DOHH2 (cell line): Measurements from ENCODE around the gene MTHFR.

ENCODE experiments used
- H3F3A ChIP-seq: fragments of 200-600 bp; sonication (generic), shearing (Covaris generic); 2 replicates; pipeline ENCODE4 v1.6.0; 2016; ENCODE audit warnings: antibody characterized with exemption, mild to moderate bottlenecking; ENCODE audit not compliant: control insufficient read depth, insufficient read depth
- H3K27ac ChIP-seq: fragments of 200-600 bp; sonication (generic); 2 replicates; pipeline ENCODE4 v1.5.1; 2014; ENCODE audit warnings: low read depth, mild to moderate bottlenecking, low read length, moderate library complexity
- H3K27me3 ChIP-seq: fragments of 200-600 bp; sonication (generic); 2 replicates; pipeline ENCODE4 v1.6.1; 2014; ENCODE audit warnings: mild to moderate bottlenecking, low read length, mixed read lengths; ENCODE audit not compliant: control insufficient read depth
- H3K36me3 ChIP-seq: fragments of 200-600 bp; sonication (generic); 2 replicates; pipeline ENCODE4 v1.6.1; 2014; ENCODE audit warnings: mild to moderate bottlenecking, low read length, moderate library complexity, mixed read lengths; ENCODE audit not compliant: control insufficient read depth
- H3K4me1 ChIP-seq: fragments of 200-600 bp; sonication (generic); 2 replicates; pipeline ENCODE4 v1.6.1; 2014; ENCODE audit warnings: mild to moderate bottlenecking, low read length, mixed read lengths; ENCODE audit not compliant: control insufficient read depth
- H3K4me2 ChIP-seq: fragments of 200-600 bp; sonication (generic); 2 replicates; pipeline ENCODE4 v1.6.0; 2014; ENCODE audit warnings: mild to moderate bottlenecking, low read length, moderate library complexity
- H3K4me3 ChIP-seq: fragments of 200-600 bp; sonication (generic); 2 replicates; pipeline ENCODE4 v1.5.1; 2014; ENCODE audit warnings: mild to moderate bottlenecking, low read length, mixed read lengths
- H3K79me2 ChIP-seq: fragments of 200-600 bp; sonication (generic); 2 replicates; pipeline ENCODE4 v1.6.1; 2014; ENCODE audit warnings: mild to moderate bottlenecking, low read length, mixed read lengths; ENCODE audit not compliant: control insufficient read depth
- H3K9me2 ChIP-seq: fragments of 200-600 bp; sonication (generic); replicated peaks from 2 replicates; pipeline ENCODE4 v1.6.1; 2014; ENCODE audit warnings: mild to moderate bottlenecking, low read length, mixed read lengths; ENCODE audit not compliant: control insufficient read depth
- H3K9me3 ChIP-seq: fragments of 200-600 bp; sonication (generic); 2 replicates; pipeline ENCODE4 v1.6.1; 2014; ENCODE audit warnings: antibody characterized with exemption, low read length, mixed read lengths; ENCODE audit not compliant: control insufficient read depth, insufficient read depth
- H4K20me1 ChIP-seq: fragments of 200-600 bp; sonication (generic); 2 replicates; pipeline ENCODE4 v1.6.0; 2014; ENCODE audit warnings: low read depth, mild to moderate bottlenecking, antibody characterized with exemption, low read length, moderate library complexity; ENCODE audit not compliant: control insufficient read depth, insufficient read depth
- EZH2phosphoT487 ChIP-seq: fragments of 200-600 bp; sonication (generic); IDR thresholded peaks from 2 replicates; pipeline ENCODE4 v1.6.1; 2017; ENCODE audit warnings: borderline replicate concordance, mild to moderate bottlenecking, antibody characterized with exemption, low read length, moderate library complexity, mixed read lengths
- TF ChIP-seq, protein P1 (sequence below): fragments of 200-600 bp; sonication (generic); IDR thresholded peaks from one replicate; pipeline ENCODE4 v1.5.1; 2014; ENCODE audit warnings: antibody characterized with exemption, mild to moderate bottlenecking, low read depth, low read length; ENCODE audit not compliant: poor library complexity, severe bottlenecking

The MTHFR gene

GRCh38 chr1:11805422-11806306, at the start of gene MTHFR, which contains the start of gene CLCN6:
Gene MTHFR, minus strand, starts transcription at chr1:11805964. Its CDS starts 2,848 bp downstream, at chr1:11803116.
Gene CLCN6, plus strand, starts transcription at chr1:11806191. Its CDS starts 72 bp downstream, at chr1:11806263.
- Histone ChIP-seq H3K4me2 (peak within 1 kb of the TSS; percentile 100), H3K9me3 (no peaks in the 10 kb centered on the region), H4K20me1 (peaks cover 13% of the 10 kb centered on the region; the same call in 1 of the 2 replicates), H3F3A (peaks cover 5% of the 10 kb centered on the region), H3K27ac (peak within 1 kb of the TSS; percentile 82), H3K4me3 (peak within 1 kb of the TSS; percentile 97), H3K36me3 (peaks cover 77% of the 10 kb centered on the region), H3K9me2 (no peaks in the 10 kb centered on the region), H3K27me3 (no peaks in the 10 kb centered on the region), H3K4me1 (peaks cover 72% of the 10 kb centered on the region), H3K79me2 (peaks cover 82% of the 10 kb centered on the region)
- TF ChIP-seq, protein P1, sequence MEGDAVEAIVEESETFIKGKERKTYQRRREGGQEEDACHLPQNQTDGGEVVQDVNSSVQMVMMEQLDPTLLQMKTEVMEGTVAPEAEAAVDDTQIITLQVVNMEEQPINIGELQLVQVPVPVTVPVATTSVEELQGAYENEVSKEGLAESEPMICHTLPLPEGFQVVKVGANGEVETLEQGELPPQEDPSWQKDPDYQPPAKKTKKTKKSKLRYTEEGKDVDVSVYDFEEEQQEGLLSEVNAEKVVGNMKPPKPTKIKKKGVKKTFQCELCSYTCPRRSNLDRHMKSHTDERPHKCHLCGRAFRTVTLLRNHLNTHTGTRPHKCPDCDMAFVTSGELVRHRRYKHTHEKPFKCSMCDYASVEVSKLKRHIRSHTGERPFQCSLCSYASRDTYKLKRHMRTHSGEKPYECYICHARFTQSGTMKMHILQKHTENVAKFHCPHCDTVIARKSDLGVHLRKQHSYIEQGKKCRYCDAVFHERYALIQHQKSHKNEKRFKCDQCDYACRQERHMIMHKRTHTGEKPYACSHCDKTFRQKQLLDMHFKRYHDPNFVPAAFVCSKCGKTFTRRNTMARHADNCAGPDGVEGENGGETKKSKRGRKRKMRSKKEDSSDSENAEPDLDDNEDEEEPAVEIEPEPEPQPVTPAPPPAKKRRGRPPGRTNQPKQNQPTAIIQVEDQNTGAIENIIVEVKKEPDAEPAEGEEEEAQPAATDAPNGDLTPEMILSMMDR, result no peak
- TF ChIP-seq EZH2phosphoT487, result no peak

- Histone ChIP-seq H3K4me2 (no peak overlapping the region), H3K27ac (no peak overlapping the region), H3K9me3 (no peaks in the 10 kb centered on the region), H3K4me1 (peaks cover 6% of the 10 kb centered on the region; the same call in 1 of the 2 replicates), H3K36me3 (no peaks in the 10 kb centered on the region), H3K9me2 (no peaks in the 10 kb centered on the region), H3K79me2 (no peaks in the 10 kb centered on the region), H3F3A (no peaks in the 10 kb centered on the region; the same call in 1 of the 2 replicates), H3K4me3 (no peak overlapping the region), H4K20me1 (no peaks in the 10 kb centered on the region), H3K27me3 (peaks cover 43% of the 10 kb centered on the region)
- TF ChIP-seq, protein P1, result no peak
- no peak for TF ChIP-seq EZH2phosphoT487
Measured at GRCh38 chr1:11855430-11855829, 49.7 kb upstream of the MTHFR start.

GRCh38 chr1:11854519-11854918, 48.8 kb upstream of the MTHFR start:
- no peaks in the 10 kb centered on the region for H3K9me2 ChIP-seq
- no peak for TF ChIP-seq EZH2phosphoT487
- TF ChIP-seq, protein P1, result no peak
- H3K27me3 ChIP-seq, result peaks cover 35% of the 10 kb centered on the region
- peaks cover 9% of the 10 kb centered on the region; the same call in 1 of the 2 replicates for H3K4me1 ChIP-seq
- no peaks in the 10 kb centered on the region for H3K9me3 ChIP-seq
- H3K36me3 ChIP-seq, result no peaks in the 10 kb centered on the region
- no peak overlapping the region for H3K4me2 ChIP-seq
- no peak overlapping the region for H3K27ac ChIP-seq
- no peaks in the 10 kb centered on the region; the same call in 1 of the 2 replicates for H4K20me1 ChIP-seq
- no peaks in the 10 kb centered on the region for H3K79me2 ChIP-seq
- no peaks in the 10 kb centered on the region; the same call in 1 of the 2 replicates for H3F3A ChIP-seq
- no peak overlapping the region for H3K4me3 ChIP-seq
